PC-3 (cell line): ENCODE results near the gene THOC6. TPM values are rescaled to one million over a fixed set of nuclear protein-coding genes. Genes with fewer than 3 reads are reported as not detected.
"Not testable (repeated sequence)": the region's sequence is repeated elsewhere in the genome, so short reads cannot be mapped to it uniquely, and the experiment has no call there.

Experiments
- ATAC-seq: fragments of 200-7000 bp; cut with Tn5 transposase; 2 replicates; pipeline ENCODE4 v1.9.1; 2020; ENCODE audit warnings: mild to moderate bottlenecking, moderate library complexity
- BruUV-seq: library from RNA; stranded (reverse); fragments of 400-500 nt; replicated peaks from 2 replicates; lab custom pipeline; 2021; lab: Mats Ljungman, UMichigan
- CTCF ChIA-PET: fragments of 300-600 bp; sonication (Branson Sonifier 250); formaldehyde crosslinking; loops from one replicate; lab custom pipeline; 2022; ENCODE audit warnings: antibody characterized with exemption; lab: Charles Lee
- POLR2A ChIA-PET: fragments of 300-600 bp; sonication (Branson Sonifier 250); formaldehyde crosslinking; loops from one replicate; lab custom pipeline; 2022; ENCODE audit warnings: antibody characterized with exemption; ENCODE audit not compliant: unreplicated experiment; lab: Charles Lee
- DNase-seq: peaks from one replicate; pipeline ENCODE4 v3.0.0-alpha.2; 2015
- H2AFZ ChIP-seq: fragments of 300-600 bp; sonication (generic); 2 replicates; pipeline ENCODE4 v1.6.0; 2016; ENCODE audit warnings: antibody characterized with exemption, low read length
- H3F3A ChIP-seq: fragments of 300-600 bp; sonication (generic); one replicate; pipeline ENCODE4 v1.6.0; 2017; ENCODE audit warnings: antibody characterized with exemption, low read length, control low read depth, mild to moderate bottlenecking; ENCODE audit not compliant: unreplicated experiment
- H3K27ac ChIP-seq: fragments of 300-600 bp; sonication (generic); 2 replicates; pipeline ENCODE4 v1.5.1; 2016; ENCODE audit warnings: mild to moderate bottlenecking, low read length
- H3K27me3 ChIP-seq: fragments of 300-600 bp; sonication (generic); 2 replicates; pipeline ENCODE4 v1.6.1; 2016; ENCODE audit warnings: low read length, mixed read lengths
- H3K36me3 ChIP-seq: fragments of 300-600 bp; sonication (generic); 2 replicates; pipeline ENCODE4 v1.6.1; 2016; ENCODE audit warnings: low read depth, mixed run types, low read length, mixed read lengths
- H3K4me1 ChIP-seq: fragments of 300-600 bp; sonication (generic); 2 replicates; pipeline ENCODE4 v1.5.1; 2016; ENCODE audit warnings: low read length; ENCODE audit not compliant: insufficient read depth
- H3K4me2 ChIP-seq: fragments of 300-600 bp; sonication (generic); 2 replicates; pipeline ENCODE4 v1.6.0; 2016; ENCODE audit warnings: low read length
- H3K4me3 ChIP-seq: fragments of 300-600 bp; sonication (generic); 2 replicates; pipeline ENCODE4 v1.5.1; 2016; ENCODE audit warnings: mild to moderate bottlenecking, low read length, mixed read lengths
- H3K79me2 ChIP-seq: fragments of 300-600 bp; sonication (generic); 2 replicates; pipeline ENCODE4 v1.6.1; 2017; ENCODE audit warnings: low read length, mixed read lengths
- H3K9ac ChIP-seq: fragments of 300-600 bp; sonication (generic); 2 replicates; pipeline ENCODE4 v1.6.0; 2016; ENCODE audit warnings: mild to moderate bottlenecking, low read length
- H3K9me2 ChIP-seq: fragments of 300-600 bp; sonication (generic); replicated peaks from 2 replicates; pipeline ENCODE4 v1.6.1; 2016; ENCODE audit warnings: mixed run types, low read length, mixed read lengths
- H3K9me3 ChIP-seq: fragments of 300-600 bp; sonication (generic); 2 replicates; pipeline ENCODE4 v1.6.1; 2016; ENCODE audit warnings: low read length, mixed read lengths
- H4K20me1 ChIP-seq: fragments of 300-600 bp; sonication (generic); 2 replicates; pipeline ENCODE4 v1.6.1; 2016; ENCODE audit warnings: low read length, mixed read lengths
- EZH2 ChIP-seq: fragments of 300-600 bp; sonication (generic); IDR thresholded peaks from one replicate; pipeline ENCODE4 v1.6.1; 2017; ENCODE audit warnings: antibody characterized with exemption, mild to moderate bottlenecking, low read length; ENCODE audit not compliant: unreplicated experiment
- EZH2phosphoT487 ChIP-seq: fragments of 300-600 bp; sonication (generic); IDR thresholded peaks from 2 replicates; pipeline ENCODE4 v1.6.1; 2018; ENCODE audit warnings: mild to moderate bottlenecking, antibody characterized with exemption, low read length, borderline replicate concordance
- intact Hi-C: fragments of 100-400 bp; cut with micrococcal nuclease; formaldehyde crosslinking; loops from 2 replicates; pipeline ENCODE4 v1.9.0; 2023
- total RNA-seq: library from RNA; depleted of rRNA; stranded (reverse); fragments of >200 nt; gene quantifications from 2 replicates; pipeline ENCODE4 v1.2.3, GENCODE V29; 2014
- TF ChIP-seq, protein P1 (sequence below): fragments of 300-600 bp; sonication (generic); conservative IDR thresholded peaks from 2 replicates; pipeline ENCODE4 v1.5.1; 2017; ENCODE audit warnings: antibody characterized with exemption, low read depth, mild to moderate bottlenecking, low read length

Gene THOC6
- total RNA-seq, 1 experiment from 2014 or later, result 40.3 TPM

DNA sequence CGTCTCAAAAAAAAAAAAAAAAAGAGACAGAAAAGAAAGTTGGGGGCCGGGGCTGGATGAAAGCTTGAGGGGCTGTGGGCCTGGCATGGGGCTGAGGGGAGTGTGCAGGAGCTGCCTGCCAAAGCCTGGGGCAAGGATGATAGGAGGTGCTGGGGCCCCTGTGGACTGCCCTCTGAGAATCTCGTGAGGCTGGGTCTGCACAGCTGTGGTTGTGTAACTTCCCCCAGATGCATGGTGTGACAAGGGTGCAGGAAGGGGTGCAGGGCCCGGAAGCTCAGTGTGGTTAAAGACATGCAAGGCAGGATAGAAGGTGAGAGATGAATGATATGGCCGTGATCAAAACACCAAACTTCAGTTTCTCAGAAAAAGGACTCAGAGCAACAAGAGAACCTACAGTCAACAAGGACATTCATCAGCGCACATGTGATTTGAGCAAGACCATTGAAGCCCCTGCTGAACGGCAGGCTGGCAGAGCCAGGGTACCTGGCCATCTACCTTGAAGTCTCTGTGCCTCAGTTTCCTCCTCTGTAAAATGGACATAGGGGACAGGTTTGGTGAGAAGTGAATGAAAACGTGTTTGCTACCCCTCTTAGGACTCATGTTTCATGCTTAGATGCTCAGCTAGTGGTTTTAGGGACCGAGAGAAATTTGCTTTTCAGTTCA, 51.2 kb downstream of the THOC6 start:
- H3F3A ChIP-seq, result no peaks in the 10 kb centered on the region
- BruUV-seq, result no TSS peak
- POLR2A ChIA-PET, result interaction anchor here (0.6 kb wide), 1 partner anchor 27 kb away, joined by 17 read pairs; no protein-coding TSS in a partner anchor
- no peaks in the 10 kb centered on the region for H4K20me1 ChIP-seq
- no peak for ATAC-seq
- no peaks in the 10 kb centered on the region for H3K4me1 ChIP-seq
- no peaks in the 10 kb centered on the region for H3K36me3 ChIP-seq
- no peak overlapping the region for H3K27ac ChIP-seq
- no peaks in the 10 kb centered on the region for H3K9me2 ChIP-seq
- no peak for TF ChIP-seq EZH2phosphoT487
- TF ChIP-seq, protein P1, sequence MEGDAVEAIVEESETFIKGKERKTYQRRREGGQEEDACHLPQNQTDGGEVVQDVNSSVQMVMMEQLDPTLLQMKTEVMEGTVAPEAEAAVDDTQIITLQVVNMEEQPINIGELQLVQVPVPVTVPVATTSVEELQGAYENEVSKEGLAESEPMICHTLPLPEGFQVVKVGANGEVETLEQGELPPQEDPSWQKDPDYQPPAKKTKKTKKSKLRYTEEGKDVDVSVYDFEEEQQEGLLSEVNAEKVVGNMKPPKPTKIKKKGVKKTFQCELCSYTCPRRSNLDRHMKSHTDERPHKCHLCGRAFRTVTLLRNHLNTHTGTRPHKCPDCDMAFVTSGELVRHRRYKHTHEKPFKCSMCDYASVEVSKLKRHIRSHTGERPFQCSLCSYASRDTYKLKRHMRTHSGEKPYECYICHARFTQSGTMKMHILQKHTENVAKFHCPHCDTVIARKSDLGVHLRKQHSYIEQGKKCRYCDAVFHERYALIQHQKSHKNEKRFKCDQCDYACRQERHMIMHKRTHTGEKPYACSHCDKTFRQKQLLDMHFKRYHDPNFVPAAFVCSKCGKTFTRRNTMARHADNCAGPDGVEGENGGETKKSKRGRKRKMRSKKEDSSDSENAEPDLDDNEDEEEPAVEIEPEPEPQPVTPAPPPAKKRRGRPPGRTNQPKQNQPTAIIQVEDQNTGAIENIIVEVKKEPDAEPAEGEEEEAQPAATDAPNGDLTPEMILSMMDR, result no peak
- no peak for TF ChIP-seq EZH2
- no peaks in the 10 kb centered on the region for H3K27me3 ChIP-seq
- H3K4me3 ChIP-seq, result no peak overlapping the region
- intact Hi-C loops, result no loop called here
- H3K9ac ChIP-seq, result no peak overlapping the region
- H3K9me3 ChIP-seq, result no peaks in the 10 kb centered on the region
- no peak for DNase-seq
- no peak overlapping the region for H3K4me2 ChIP-seq
- CTCF ChIA-PET, result no interaction called here
- H3K79me2 ChIP-seq, result no peaks in the 10 kb centered on the region
- no peak overlapping the region for H2AFZ ChIP-seq

DNA sequence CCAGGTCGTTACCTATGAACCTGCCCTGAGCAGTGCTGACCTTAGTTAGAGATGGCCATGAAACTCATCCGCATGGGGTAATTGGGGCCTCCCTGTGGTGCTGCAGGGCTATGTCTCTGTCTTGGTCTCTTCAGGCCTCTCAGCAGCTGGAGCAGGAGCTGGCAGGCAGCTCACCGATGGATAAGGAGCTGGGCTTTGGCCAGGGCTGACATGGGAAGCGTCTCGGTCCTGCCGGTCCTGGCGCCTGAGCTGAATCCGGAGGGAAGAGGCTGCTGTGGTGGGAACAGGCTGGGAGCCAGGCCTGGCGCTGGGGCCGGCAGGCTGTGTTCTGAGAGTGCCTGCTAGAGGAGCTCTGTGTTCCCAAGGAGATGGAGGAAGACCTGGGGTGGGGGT, 51.7 kb downstream of the THOC6 start:
- Histone ChIP-seq H3K9me2 (no peaks in the 10 kb centered on the region), H3K4me1 (no peaks in the 10 kb centered on the region), H2AFZ (no peak overlapping the region), H3F3A (no peaks in the 10 kb centered on the region), H3K4me2 (no peak overlapping the region), H3K27me3 (no peaks in the 10 kb centered on the region), H3K9ac (no peak overlapping the region), H3K9me3 (no peaks in the 10 kb centered on the region), H3K27ac (no peak overlapping the region), H3K36me3 (no peaks in the 10 kb centered on the region), H4K20me1 (no peaks in the 10 kb centered on the region), H3K4me3 (no peak overlapping the region), H3K79me2 (no peaks in the 10 kb centered on the region)
- ChIA-PET CTCF (no interaction called here), POLR2A (interaction anchor here (0.6 kb wide), 1 partner anchor 28 kb away, joined by 17 read pairs; no protein-coding TSS in a partner anchor)
- DNase-seq (no peak), ATAC-seq (no peak)
- TF ChIP-seq EZH2phosphoT487, result no peak
- TF ChIP-seq, protein P1, result no peak
- no peak for TF ChIP-seq EZH2
- BruUV-seq, result no TSS peak
- intact Hi-C loops, result no loop called here

DNA sequence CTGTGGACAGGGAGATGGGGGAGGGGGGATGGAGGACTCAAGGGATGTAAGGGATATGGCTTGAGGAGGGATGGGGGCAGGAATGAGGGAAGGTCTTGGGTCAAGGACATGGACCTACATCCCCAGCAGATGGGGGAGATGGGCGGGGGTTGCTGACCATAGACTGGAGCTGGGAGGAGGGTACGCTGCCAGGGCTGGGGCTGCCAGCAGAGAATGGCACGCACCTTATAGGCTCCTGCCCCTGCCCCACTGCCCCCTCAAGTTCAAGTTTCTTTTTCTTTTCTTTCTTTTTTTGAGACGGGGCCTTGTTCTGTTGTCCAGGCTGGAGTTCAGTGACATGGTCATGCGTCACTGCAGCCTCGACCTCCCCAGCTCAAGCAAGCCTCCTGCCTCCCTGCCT, 52.1 kb downstream of the THOC6 start:
- DNase-seq, H3K4me3 ChIP-seq, H3K27ac ChIP-seq, H4K20me1 ChIP-seq, H3F3A ChIP-seq, H3K9ac ChIP-seq, intact Hi-C loops, H2AFZ ChIP-seq, H3K27me3 ChIP-seq, H3K4me2 ChIP-seq, H3K4me1 ChIP-seq, H3K36me3 ChIP-seq, H3K79me2 ChIP-seq, ATAC-seq, BruUV-seq, H3K9me2 ChIP-seq, CTCF ChIA-PET, H3K9me3 ChIP-seq: not testable (repeated sequence)
- POLR2A ChIA-PET, result interaction anchor here (0.6 kb wide), 1 partner anchor 28 kb away, joined by 17 read pairs; no protein-coding TSS in a partner anchor
